ENCODE measurements around the gene PDE5A. TPM values are rescaled to one million over a fixed set of nuclear protein-coding genes. Genes with fewer than 3 reads are reported as not detected.
A peak's percentile ranks its signal among the peaks of the same experiment; 100 is the strongest.
"Not testable (repeated sequence)": the region's sequence is repeated elsewhere in the genome, so short reads cannot be mapped to it uniquely, and the experiment has no call there.

The PDE5A gene
- total and polyA plus RNA-seq, 9 donors: 14.0 to 26.1 (median 16.3) TPM

DNA sequence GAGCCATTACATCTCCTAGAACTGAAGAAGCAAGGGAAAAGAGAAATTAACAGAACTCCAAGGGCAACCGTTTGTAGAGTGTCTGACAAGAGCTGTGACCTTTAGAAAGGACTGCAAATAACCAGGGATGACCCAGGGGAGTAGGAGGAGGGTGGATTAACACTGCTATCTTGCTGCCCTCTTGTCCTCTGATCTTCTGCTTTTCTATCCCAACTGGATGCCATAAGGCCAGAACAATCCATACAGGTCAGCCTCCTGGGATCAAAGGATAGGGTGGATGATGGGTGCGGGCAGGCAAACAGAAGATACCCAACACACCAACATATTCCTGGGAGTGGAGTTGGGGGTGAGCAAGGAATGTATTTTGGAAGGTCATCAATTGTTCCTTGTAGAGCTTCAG lies 19.8 kb upstream of the PDE5A start:
- Histone ChIP-seq H3K27me3 (ENCODE audit: control insufficient read depth, insufficient read depth, low read length) (no peaks in the 10 kb centered on the region), H3K36me3 (ENCODE audit: control insufficient read depth, insufficient read depth, low read length) (no peaks in the 10 kb centered on the region), H3K9me3 (replicated peaks; ENCODE audit: control insufficient read depth, low read depth, low read length) (no peaks in the 10 kb centered on the region), H3K27ac (ENCODE audit: low read length) (no peak overlapping the region), H3K4me1 (ENCODE audit: control insufficient read depth, insufficient read depth, low read length) (peaks cover 17% of the 10 kb centered on the region), H3K4me3 (ENCODE audit: low read length) (no peak overlapping the region)
- 100% methylated on average over 1 of the region's 2 CpGs for WGBS (ENCODE audit: insufficient coverage)
- DNase-seq: no peak

GRCh38 chr4:119647558-119647957 lies 19.0 kb upstream of the PDE5A start:
- Histone ChIP-seq H3K9me3 (replicated peaks; ENCODE audit: control insufficient read depth, low read depth, low read length) (no peaks in the 10 kb centered on the region), H3K4me1 (ENCODE audit: control insufficient read depth, insufficient read depth, low read length) (peaks cover 17% of the 10 kb centered on the region), H3K27ac (ENCODE audit: low read length) (no peak overlapping the region), H3K4me3 (ENCODE audit: low read length) (no peak overlapping the region), H3K36me3 (ENCODE audit: control insufficient read depth, insufficient read depth, low read length) (no peaks in the 10 kb centered on the region), H3K27me3 (ENCODE audit: control insufficient read depth, insufficient read depth, low read length) (no peaks in the 10 kb centered on the region)
- DNase-seq: no peak
- WGBS (ENCODE audit: insufficient coverage): 67% methylated on average over 2 of the region's 3 CpGs

- Histone ChIP-seq H3K4me1 (ENCODE audit: control insufficient read depth, insufficient read depth, low read length) (peaks cover 17% of the 10 kb centered on the region), H3K27ac (ENCODE audit: low read length) (peak overlapping the region; percentile 17), H3K36me3 (ENCODE audit: control insufficient read depth, insufficient read depth, low read length) (no peaks in the 10 kb centered on the region), H3K4me3 (ENCODE audit: low read length) (no peak overlapping the region), H3K27me3 (ENCODE audit: control insufficient read depth, insufficient read depth, low read length) (no peaks in the 10 kb centered on the region), H3K9me3 (replicated peaks; ENCODE audit: control insufficient read depth, low read depth, low read length) (no peaks in the 10 kb centered on the region)
- DNase-seq: peak; percentile 97
- 24% methylated on average over 2 of the region's 5 CpGs for WGBS (ENCODE audit: insufficient coverage)
Observed at GRCh38 chr4:119646347-119647071, 17.9 kb upstream of the PDE5A start.

GRCh38 chr4:119643306-119644042 lies 14.9 kb upstream of the PDE5A start:
- 74% methylated on average over 3 of the region's 6 CpGs for WGBS (ENCODE audit: insufficient coverage)
- H3K27ac ChIP-seq (ENCODE audit: low read length): no peak overlapping the region
- H3K4me3 ChIP-seq (ENCODE audit: low read length): no peak overlapping the region

DNA sequence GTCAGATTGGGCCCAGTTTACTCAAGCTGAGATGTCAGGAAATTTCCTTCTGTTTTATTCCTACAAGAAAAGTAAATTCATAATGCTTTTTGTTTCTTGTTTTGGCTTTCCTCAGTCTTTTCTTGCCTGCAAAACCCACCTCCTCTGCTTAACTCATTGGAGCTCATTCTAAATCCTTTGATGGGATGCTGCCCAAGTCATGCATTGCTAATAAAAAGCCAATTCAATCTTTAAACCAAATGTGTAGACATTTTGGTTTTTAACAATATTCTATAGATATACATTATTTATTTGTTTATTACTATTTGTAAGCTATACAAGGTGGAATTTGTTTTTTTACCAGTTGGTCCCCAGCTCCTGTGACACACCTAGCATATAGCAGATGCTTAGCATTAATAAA lies 13.2 kb upstream of the PDE5A start:
- H3K9me3 ChIP-seq (replicated peaks; ENCODE audit: control insufficient read depth, low read depth, low read length): no peaks in the 10 kb centered on the region
- no peak overlapping the region for H3K27ac ChIP-seq (ENCODE audit: low read length)
- H3K27me3 ChIP-seq (ENCODE audit: control insufficient read depth, insufficient read depth, low read length): no peaks in the 10 kb centered on the region
- no peaks in the 10 kb centered on the region for H3K36me3 ChIP-seq (ENCODE audit: control insufficient read depth, insufficient read depth, low read length)
- peaks cover 14% of the 10 kb centered on the region for H3K4me1 ChIP-seq (ENCODE audit: control insufficient read depth, insufficient read depth, low read length)
- DNase-seq: no peak
- no peak overlapping the region for H3K4me3 ChIP-seq (ENCODE audit: low read length)

More at GRCh38 chr4:119643306-119644042, 14.9 kb upstream of the PDE5A start:
- Histone ChIP-seq H3K4me1 (ENCODE audit: control insufficient read depth, insufficient read depth, low read length) (peaks cover 18% of the 10 kb centered on the region), H3K36me3 (ENCODE audit: control insufficient read depth, insufficient read depth, low read length) (no peaks in the 10 kb centered on the region), H3K9me3 (replicated peaks; ENCODE audit: control insufficient read depth, low read depth, low read length) (no peaks in the 10 kb centered on the region), H3K27me3 (ENCODE audit: control insufficient read depth, insufficient read depth, low read length) (no peaks in the 10 kb centered on the region)
- no peak for DNase-seq

- no CpG with 5 or more reads among the region's 1 CpG for WGBS (ENCODE audit: insufficient coverage)
- Histone ChIP-seq H3K4me1 (ENCODE audit: control insufficient read depth, insufficient read depth, low read length) (peaks cover 2% of the 10 kb centered on the region), H3K27me3 (ENCODE audit: control insufficient read depth, insufficient read depth, low read length) (no peaks in the 10 kb centered on the region), H3K4me3 (ENCODE audit: low read length) (no peak overlapping the region), H3K27ac (ENCODE audit: low read length) (no peak overlapping the region), H3K9me3 (replicated peaks; ENCODE audit: control insufficient read depth, low read depth, low read length) (no peaks in the 10 kb centered on the region), H3K36me3 (ENCODE audit: control insufficient read depth, insufficient read depth, low read length) (no peaks in the 10 kb centered on the region)
- peak; percentile 70 for DNase-seq
Observed at GRCh38 chr4:119638359-119638758, 9.8 kb upstream of the PDE5A start.

GRCh38 chr4:119636851-119637250 lies 8.2 kb upstream of the PDE5A start:
- H3K27ac ChIP-seq (ENCODE audit: low read length); H3K4me1 ChIP-seq (ENCODE audit: control insufficient read depth, insufficient read depth, low read length); H3K27me3 ChIP-seq (ENCODE audit: control insufficient read depth, insufficient read depth, low read length); H3K4me3 ChIP-seq (ENCODE audit: low read length); H3K9me3 ChIP-seq (replicated peaks; ENCODE audit: control insufficient read depth, low read depth, low read length); DNase-seq; H3K36me3 ChIP-seq (ENCODE audit: control insufficient read depth, insufficient read depth, low read length): not testable (repeated sequence)

GRCh38 chr4:119632216-119632615 lies 3.6 kb upstream of the PDE5A start:
- Histone ChIP-seq H3K36me3 (ENCODE audit: control insufficient read depth, insufficient read depth, low read length) (no peaks in the 10 kb centered on the region), H3K4me3 (ENCODE audit: low read length) (no peak overlapping the region), H3K27me3 (ENCODE audit: control insufficient read depth, insufficient read depth, low read length) (peaks cover 13% of the 10 kb centered on the region), H3K27ac (ENCODE audit: low read length) (no peak overlapping the region), H3K9me3 (replicated peaks; ENCODE audit: control insufficient read depth, low read depth, low read length) (no peaks in the 10 kb centered on the region), H3K4me1 (ENCODE audit: control insufficient read depth, insufficient read depth, low read length) (peaks cover 5% of the 10 kb centered on the region)
- DNase-seq: no peak
- WGBS (ENCODE audit: insufficient coverage): no CpG with 5 or more reads among the region's 1 CpG

DNA sequence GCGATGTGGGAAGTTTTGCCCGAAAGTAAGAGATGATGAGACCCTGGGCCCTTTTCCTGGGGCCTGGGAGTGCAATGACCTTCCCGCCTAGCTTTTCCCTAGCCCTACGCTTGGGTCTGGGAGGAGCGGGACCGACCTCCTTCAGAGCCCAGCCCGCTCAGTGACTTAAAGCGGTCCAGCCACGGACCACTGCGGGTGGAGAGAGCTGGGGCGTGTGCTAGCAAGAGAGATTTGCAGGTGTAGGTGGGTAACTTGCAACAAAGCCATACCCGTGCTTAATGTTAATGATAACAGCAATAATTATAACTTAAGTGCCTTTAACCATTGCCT lies 503 bp upstream of the PDE5A start:
- H3K9me3 ChIP-seq (replicated peaks; ENCODE audit: control insufficient read depth, low read depth, low read length): no peaks in the 10 kb centered on the region
- H3K27me3 ChIP-seq (ENCODE audit: control insufficient read depth, insufficient read depth, low read length): peaks cover 19% of the 10 kb centered on the region
- H3K4me1 ChIP-seq (ENCODE audit: control insufficient read depth, insufficient read depth, low read length): peaks cover 8% of the 10 kb centered on the region
- no peak for DNase-seq
- peak overlapping the region; percentile 80 for H3K27ac ChIP-seq (ENCODE audit: low read length)
- WGBS (ENCODE audit: insufficient coverage): 0% methylated on average over 3 of the region's 12 CpGs
- peak overlapping the region; percentile 75 for H3K4me3 ChIP-seq (ENCODE audit: low read length)
- H3K36me3 ChIP-seq (ENCODE audit: control insufficient read depth, insufficient read depth, low read length): no peaks in the 10 kb centered on the region

- Histone ChIP-seq H3K4me1 (ENCODE audit: control insufficient read depth, insufficient read depth, low read length) (peaks cover 8% of the 10 kb centered on the region), H3K36me3 (ENCODE audit: control insufficient read depth, insufficient read depth, low read length) (no peaks in the 10 kb centered on the region), H3K4me3 (ENCODE audit: low read length) (peak overlapping the region; percentile 75), H3K27me3 (ENCODE audit: control insufficient read depth, insufficient read depth, low read length) (peaks cover 19% of the 10 kb centered on the region), H3K27ac (ENCODE audit: low read length) (peak overlapping the region; percentile 91), H3K9me3 (replicated peaks; ENCODE audit: control insufficient read depth, low read depth, low read length) (no peaks in the 10 kb centered on the region)
- WGBS (ENCODE audit: insufficient coverage): under 1% methylated on average over 86 of the region's 90 CpGs
- DNase-seq: peak; percentile 92
Observed at GRCh38 chr4:119627267-119628255, 1.0 kb downstream of the PDE5A start.

Data from muscle of leg (tissue), 11 donors.